Measurements from ENCODE around the gene TBC1D2. TPM values are rescaled to one million over a fixed set of nuclear protein-coding genes. Genes with fewer than 3 reads are reported as not detected.

Gene TBC1D2
- total RNA-seq, 1 experiment from 2014 or later: 11.1 TPM

GRCh38 chr9:98190757-98191105 is 64.7 kb downstream of the TBC1D2 start:
- ChIA-PET POLR2A (interaction anchor here (0.5 kb wide), 1 partner anchor 258 kb away, joined by 3 read pairs; no protein-coding TSS in a partner anchor), CTCF (interaction anchor here (0.6 to 1.9 kb wide), 4 partner anchors 18 to 660 kb away, joined by 3 to 6 read pairs (median 4); no protein-coding TSS in a partner anchor)
- Mint-ChIP-seq H3K4me3 (peak overlapping the region; percentile 65), H3K27me3 (ENCODE audit: low read depth) (no peaks in the 10 kb centered on the region), H3K4me1 (peaks cover 44% of the 10 kb centered on the region), H3K9me3 (no peaks in the 10 kb centered on the region), H3K27ac (no peak overlapping the region), H3K36me3 (no peaks in the 10 kb centered on the region)
- TF ChIP-seq EMX1 (CRISPR knock-in tag; IDR thresholded peaks at IDR 0.05) (no peak), NFE2L1 (CRISPR knock-in tag; IDR thresholded peaks at IDR 0.05) (no peak), E2F5 (CRISPR knock-in tag; IDR thresholded peaks at IDR 0.05) (no peak), MLX (CRISPR knock-in tag; IDR thresholded peaks at IDR 0.05) (no peak), CBFB (CRISPR knock-in tag; IDR thresholded peaks at IDR 0.05; ENCODE audit: low read depth) (no peak), ZMAT4 (CRISPR knock-in tag; IDR thresholded peaks at IDR 0.05) (no peak), SMAD4 (CRISPR knock-in tag; IDR thresholded peaks at IDR 0.05) (no peak), SP1 (CRISPR knock-in tag; conservative IDR thresholded peaks at IDR 0.05) (no peak), FOXJ3 (CRISPR knock-in tag; IDR thresholded peaks at IDR 0.05; ENCODE audit: borderline replicate concordance) (no peak)
- no peak for DNase-seq (ENCODE audit: low spot score)
- no peak for ATAC-seq

DNA sequence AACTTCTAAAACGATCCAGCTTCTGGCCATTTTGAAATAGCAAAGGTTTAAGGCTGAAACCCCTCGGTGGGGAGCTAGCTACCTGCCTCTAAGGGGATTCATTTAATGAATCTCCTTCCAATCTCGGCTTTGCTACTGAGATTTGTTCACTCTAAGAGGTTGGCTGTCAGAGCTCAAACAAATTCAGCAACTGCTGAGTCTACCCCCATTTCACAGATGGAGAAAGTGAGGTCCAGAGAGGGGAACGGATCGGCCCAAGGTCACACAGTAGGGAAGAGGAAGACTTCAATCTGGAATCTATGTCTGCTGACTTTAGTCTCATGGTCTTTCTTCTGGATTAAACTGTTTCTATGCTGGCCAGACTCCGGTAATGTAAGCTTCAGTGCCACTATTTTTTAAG is 66.0 kb downstream of the TBC1D2 start:
- CTCF ChIA-PET: no interaction called here

GRCh38 chr9:98187926-98188325 is 67.5 kb downstream of the TBC1D2 start:
- Mint-ChIP-seq H3K4me1 (peaks cover 45% of the 10 kb centered on the region), H3K4me3 (no peak overlapping the region), H3K36me3 (no peaks in the 10 kb centered on the region), H3K9me3 (no peaks in the 10 kb centered on the region), H3K27me3 (ENCODE audit: low read depth) (no peaks in the 10 kb centered on the region), H3K27ac (peak overlapping the region; percentile 6; the same call in 1 of the 2 replicates)
- DNase-seq (ENCODE audit: low spot score) (no peak), ATAC-seq (no peak)
- ChIA-PET POLR2A (no interaction called here), CTCF (interaction anchor here (0.6 kb wide), 1 partner anchor 59 kb away, joined by 3 read pairs; no protein-coding TSS in a partner anchor)
- TF ChIP-seq MYBL2 (CRISPR knock-in tag; IDR thresholded peaks at IDR 0.05) (no peak), ZNF396 (CRISPR knock-in tag; IDR thresholded peaks at IDR 0.05; ENCODE audit: borderline replicate concordance) (no peak), USF1 (CRISPR knock-in tag; IDR thresholded peaks at IDR 0.05) (no peak), SOX15 (CRISPR knock-in tag; IDR thresholded peaks at IDR 0.05) (no peak), ZNF263 (CRISPR knock-in tag; IDR thresholded peaks at IDR 0.05; ENCODE audit: low read depth) (no peak), ZNF423 (CRISPR knock-in tag; IDR thresholded peaks at IDR 0.05) (no peak), NFATC4 (CRISPR knock-in tag; IDR thresholded peaks at IDR 0.05) (no peak), FOXJ3 (CRISPR knock-in tag; IDR thresholded peaks at IDR 0.05; ENCODE audit: borderline replicate concordance) (no peak), CBFB (CRISPR knock-in tag; IDR thresholded peaks at IDR 0.05; ENCODE audit: low read depth) (no peak), CREB1 (CRISPR knock-in tag; IDR thresholded peaks at IDR 0.05) (no peak), NFE2L1 (CRISPR knock-in tag; IDR thresholded peaks at IDR 0.05) (no peak), EMX1 (CRISPR knock-in tag; IDR thresholded peaks at IDR 0.05) (no peak), ZSCAN18 (CRISPR knock-in tag; IDR thresholded peaks at IDR 0.05) (no peak)

More for the DNA sequence above, 66.0 kb downstream of the TBC1D2 start:
- H3K4me1 Mint-ChIP-seq: peaks cover 45% of the 10 kb centered on the region
- H3K27ac Mint-ChIP-seq: no peak overlapping the region
- no peak overlapping the region for H3K4me3 Mint-ChIP-seq
- POLR2A ChIA-PET: no interaction called here
- ATAC-seq (no peak), DNase-seq (ENCODE audit: low spot score) (no peak)
- H3K27me3 Mint-ChIP-seq (ENCODE audit: low read depth): no peaks in the 10 kb centered on the region
- no peaks in the 10 kb centered on the region for H3K36me3 Mint-ChIP-seq
- H3K9me3 Mint-ChIP-seq: no peaks in the 10 kb centered on the region
- TF ChIP-seq USF1 (CRISPR knock-in tag; IDR thresholded peaks at IDR 0.05) (no peak), ZNF219 (CRISPR knock-in tag; IDR thresholded peaks at IDR 0.05; ENCODE audit: borderline replicate concordance) (no peak), TEAD4 (CRISPR knock-in tag; IDR thresholded peaks at IDR 0.05) (no peak), SP1 (CRISPR knock-in tag; conservative IDR thresholded peaks at IDR 0.05) (no peak), CBFB (CRISPR knock-in tag; IDR thresholded peaks at IDR 0.05; ENCODE audit: low read depth) (no peak), E2F5 (CRISPR knock-in tag; IDR thresholded peaks at IDR 0.05) (no peak), ATF3 (CRISPR knock-in tag; conservative IDR thresholded peaks at IDR 0.05) (no peak), CREM (CRISPR knock-in tag; IDR thresholded peaks at IDR 0.05) (no peak), SMAD4 (CRISPR knock-in tag; IDR thresholded peaks at IDR 0.05) (no peak)

Measured in WTC11 (cell line).